Loucy (cell line): ENCODE results near the gene ADGRL3.

Experiments used
- H2AFZ ChIP-seq: fragments of 200-600 bp; sonication (generic); 2 replicates; pipeline ENCODE4 v1.6.0; 2016; ENCODE audit warnings: antibody characterized with exemption, mild to moderate bottlenecking, low read length, moderate library complexity
- H3F3A ChIP-seq: fragments of 200-600 bp; 2 replicates; pipeline ENCODE4 v1.6.0; 2016; ENCODE audit warnings: antibody characterized with exemption, low read depth, mild to moderate bottlenecking
- H3K27me3 ChIP-seq: fragments of 200-600 bp; sonication (generic); 2 replicates; pipeline ENCODE4 v1.6.1; 2014; ENCODE audit warnings: low read length, mild to moderate bottlenecking; ENCODE audit not compliant: insufficient read depth, poor library complexity, severe bottlenecking
- H3K36me3 ChIP-seq: fragments of 200-600 bp; sonication (generic); 2 replicates; pipeline ENCODE4 v1.6.1; 2016; ENCODE audit warnings: low read length; ENCODE audit not compliant: insufficient read depth
- H3K4me1 ChIP-seq: fragments of 200-600 bp; sonication (generic); 2 replicates; pipeline ENCODE4 v1.5.1; 2014; ENCODE audit warnings: low read length, mild to moderate bottlenecking; ENCODE audit not compliant: insufficient read depth, poor library complexity, severe bottlenecking
- H3K4me2 ChIP-seq: fragments of 200-600 bp; sonication (generic); 2 replicates; pipeline ENCODE4 v1.6.0; 2014; ENCODE audit warnings: antibody characterized with exemption, low read length, low read depth, mild to moderate bottlenecking; ENCODE audit not compliant: poor library complexity, severe bottlenecking
- H3K4me3 ChIP-seq: fragments of 200-600 bp; sonication (generic); 2 replicates; pipeline ENCODE4 v1.5.1; 2014; ENCODE audit warnings: low read length, mild to moderate bottlenecking, mixed read lengths; ENCODE audit not compliant: poor library complexity, severe bottlenecking
- H3K79me2 ChIP-seq: fragments of 200-600 bp; sonication (generic); 2 replicates; pipeline ENCODE4 v1.6.1; 2014; ENCODE audit warnings: low read length; ENCODE audit not compliant: insufficient read depth
- H3K9ac ChIP-seq: fragments of 200-600 bp; sonication (generic); 2 replicates; pipeline ENCODE4 v1.6.0; 2014; ENCODE audit warnings: mild to moderate bottlenecking, low read depth, low read length, moderate library complexity; ENCODE audit not compliant: poor library complexity, severe bottlenecking
- H3K9me2 ChIP-seq: fragments of 200-600 bp; sonication (generic); replicated peaks from 2 replicates; pipeline ENCODE4 v1.6.1; 2016; ENCODE audit warnings: low read depth, low read length, mixed read lengths
- H3K9me3 ChIP-seq: fragments of 200-600 bp; sonication (generic); 2 replicates; pipeline ENCODE4 v1.6.1; 2014; ENCODE audit warnings: mild to moderate bottlenecking, antibody characterized with exemption, low read length, low read depth; ENCODE audit not compliant: insufficient read depth
- H4K20me1 ChIP-seq: fragments of 200-600 bp; sonication (generic); 2 replicates; pipeline ENCODE4 v1.6.0; 2014; ENCODE audit warnings: antibody characterized with exemption, low read length, mild to moderate bottlenecking; ENCODE audit not compliant: insufficient read depth, poor library complexity, severe bottlenecking
- CTCF ChIP-seq: fragments of 200-600 bp; sonication (generic); conservative IDR thresholded peaks from 2 replicates; pipeline ENCODE4 v1.5.1; 2014; ENCODE audit warnings: mild to moderate bottlenecking, antibody characterized with exemption, low read length
- EZH2phosphoT487 ChIP-seq: fragments of 200-600 bp; IDR thresholded peaks from 2 replicates; pipeline ENCODE4 v1.6.1; 2018; ENCODE audit warnings: antibody characterized with exemption, mild to moderate bottlenecking, moderate library complexity, borderline replicate concordance

Gene ADGRL3

GRCh38 chr4:61997831-61998230 lies 797.7 kb downstream of the ADGRL3 start:
- H3K79me2 ChIP-seq: no peaks in the 10 kb centered on the region
- no peak overlapping the region for H2AFZ ChIP-seq
- no peaks in the 10 kb centered on the region for H3K36me3 ChIP-seq
- no peaks in the 10 kb centered on the region for H4K20me1 ChIP-seq
- no peak overlapping the region for H3K9ac ChIP-seq
- H3F3A ChIP-seq: no peaks in the 10 kb centered on the region
- TF ChIP-seq EZH2phosphoT487 (no peak), CTCF (no peak)
- no peaks in the 10 kb centered on the region for H3K4me1 ChIP-seq
- no peaks in the 10 kb centered on the region for H3K9me2 ChIP-seq
- no peak overlapping the region for H3K4me3 ChIP-seq
- no peaks in the 10 kb centered on the region for H3K27me3 ChIP-seq
- no peak overlapping the region for H3K4me2 ChIP-seq
- H3K9me3 ChIP-seq: no peaks in the 10 kb centered on the region

GRCh38 chr4:62003695-62004094 lies 803.6 kb downstream of the ADGRL3 start:
- Histone ChIP-seq H3K36me3 (no peaks in the 10 kb centered on the region), H3K27me3 (no peaks in the 10 kb centered on the region), H2AFZ (no peak overlapping the region), H3K9me2 (no peaks in the 10 kb centered on the region), H3K4me1 (no peaks in the 10 kb centered on the region), H3K9ac (no peak overlapping the region), H3K9me3 (no peaks in the 10 kb centered on the region), H3K79me2 (no peaks in the 10 kb centered on the region), H4K20me1 (no peaks in the 10 kb centered on the region), H3K4me2 (no peak overlapping the region), H3F3A (no peaks in the 10 kb centered on the region), H3K4me3 (no peak overlapping the region)
- TF ChIP-seq CTCF (no peak), EZH2phosphoT487 (no peak)

GRCh38 chr4:62004881-62005280 lies 804.8 kb downstream of the ADGRL3 start:
- no peaks in the 10 kb centered on the region for H3F3A ChIP-seq
- no peak overlapping the region for H2AFZ ChIP-seq
- no peak overlapping the region for H3K4me2 ChIP-seq
- H3K4me3 ChIP-seq: no peak overlapping the region
- H4K20me1 ChIP-seq: no peaks in the 10 kb centered on the region
- no peaks in the 10 kb centered on the region for H3K36me3 ChIP-seq
- no peaks in the 10 kb centered on the region for H3K4me1 ChIP-seq
- TF ChIP-seq CTCF: no peak
- no peak for TF ChIP-seq EZH2phosphoT487
- no peaks in the 10 kb centered on the region for H3K27me3 ChIP-seq
- no peak overlapping the region for H3K9ac ChIP-seq
- H3K79me2 ChIP-seq: no peaks in the 10 kb centered on the region
- H3K9me3 ChIP-seq: no peaks in the 10 kb centered on the region
- H3K9me2 ChIP-seq: no peaks in the 10 kb centered on the region
